HUES48 (cell line): ENCODE results near the gene KANK2.
"Not testable (repeated sequence)": the region's sequence is repeated elsewhere in the genome, so short reads cannot be mapped to it uniquely, and the experiment has no call there.

ENCODE experiments used
- H3K27ac ChIP-seq: one replicate; pipeline ENCODE4 v1.7.0; 2013; ENCODE audit warnings: low read depth, low read length, inconsistent platforms
- H3K27me3 ChIP-seq: 2 replicates; pipeline ENCODE4 v1.6.1; 2013; ENCODE audit warnings: mild to moderate bottlenecking, low read length; ENCODE audit not compliant: control insufficient read depth, insufficient read depth
- H3K36me3 ChIP-seq: 2 replicates; pipeline ENCODE4 v1.6.1; 2013; ENCODE audit warnings: low read length; ENCODE audit not compliant: control insufficient read depth, insufficient read depth
- H3K4me1 ChIP-seq: 2 replicates; pipeline ENCODE4 v1.6.1; 2013; ENCODE audit warnings: mild to moderate bottlenecking, low read length; ENCODE audit not compliant: control insufficient read depth, insufficient read depth
- H3K4me3 ChIP-seq: 2 replicates; pipeline ENCODE4 v1.5.1; 2013; ENCODE audit warnings: mild to moderate bottlenecking, low read depth, low read length
- H3K9ac ChIP-seq: 2 replicates; pipeline ENCODE4 v1.6.1; 2013; ENCODE audit warnings: mild to moderate bottlenecking, low read depth, low read length, moderate library complexity
- H3K9me3 ChIP-seq: 2 replicates; pipeline ENCODE4 v1.6.1; 2013; ENCODE audit warnings: low read length; ENCODE audit not compliant: control insufficient read depth, insufficient read depth

The KANK2 gene

DNA sequence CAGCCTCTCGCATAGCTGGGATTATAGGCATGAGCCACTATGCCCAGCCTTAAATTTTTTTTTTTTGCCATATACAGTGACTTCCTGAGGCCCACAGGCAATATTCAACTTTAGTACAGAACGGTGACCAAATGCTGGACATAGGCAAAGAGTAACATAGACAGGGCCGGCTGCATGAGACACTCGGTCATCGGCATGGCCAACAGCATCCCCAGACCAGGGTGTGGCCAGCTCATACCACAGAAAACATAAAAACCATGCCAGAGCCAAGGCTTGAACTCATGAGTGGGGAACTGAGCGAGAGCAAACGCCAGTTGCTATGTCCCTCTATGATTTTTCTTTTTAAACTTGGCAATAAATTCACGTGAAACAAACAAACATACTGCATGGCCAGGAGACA is 17.0 kb downstream of the KANK2 start:
- Histone ChIP-seq H3K4me3 (no peak overlapping the region), H3K9ac (no peak overlapping the region), H3K27me3 (no peaks in the 10 kb centered on the region), H3K36me3 (peaks cover 24% of the 10 kb centered on the region), H3K4me1 (no peaks in the 10 kb centered on the region), H3K9me3 (no peaks in the 10 kb centered on the region), H3K27ac (no peak overlapping the region)

GRCh38 chr19:11179716-11180297 is 17.5 kb downstream of the KANK2 start:
- no peaks in the 10 kb centered on the region for H3K9me3 ChIP-seq
- H3K4me1 ChIP-seq, result no peaks in the 10 kb centered on the region
- H3K27ac ChIP-seq, result no peak overlapping the region
- H3K27me3 ChIP-seq, result no peaks in the 10 kb centered on the region
- no peak overlapping the region for H3K4me3 ChIP-seq
- H3K36me3 ChIP-seq, result peaks cover 25% of the 10 kb centered on the region
- no peak overlapping the region for H3K9ac ChIP-seq

- H3K27ac ChIP-seq, H3K27me3 ChIP-seq, H3K9ac ChIP-seq, H3K4me3 ChIP-seq, H3K4me1 ChIP-seq, H3K9me3 ChIP-seq: not testable (repeated sequence)
- peaks cover 32% of the 10 kb centered on the region for H3K36me3 ChIP-seq
These were observed 18.2 kb downstream of the KANK2 start for GRCh38 chr19:11179145-11179465.

- H3K36me3 ChIP-seq, result peaks cover 47% of the 10 kb centered on the region
- H3K9ac ChIP-seq, result no peak overlapping the region
- H3K9me3 ChIP-seq, result no peaks in the 10 kb centered on the region
- no peaks in the 10 kb centered on the region for H3K27me3 ChIP-seq
- H3K4me1 ChIP-seq, result no peaks in the 10 kb centered on the region
- no peak overlapping the region for H3K4me3 ChIP-seq
- no peak overlapping the region for H3K27ac ChIP-seq
These were observed 19.8 kb downstream of the KANK2 start for GRCh38 chr19:11177592-11177991.

- Histone ChIP-seq H3K27ac (no peak overlapping the region), H3K9me3 (no peaks in the 10 kb centered on the region), H3K9ac (no peak overlapping the region), H3K4me1 (no peaks in the 10 kb centered on the region), H3K36me3 (peaks cover 51% of the 10 kb centered on the region), H3K4me3 (no peak overlapping the region), H3K27me3 (no peaks in the 10 kb centered on the region)
These were observed 20.7 kb downstream of the KANK2 start for GRCh38 chr19:11176466-11177193.

- Histone ChIP-seq H3K27ac (no peak overlapping the region), H3K4me3 (no peak overlapping the region), H3K36me3 (peaks cover 51% of the 10 kb centered on the region), H3K4me1 (no peaks in the 10 kb centered on the region), H3K27me3 (no peaks in the 10 kb centered on the region), H3K9ac (no peak overlapping the region), H3K9me3 (no peaks in the 10 kb centered on the region)
These were observed 21.4 kb downstream of the KANK2 start for GRCh38 chr19:11175920-11176319.

GRCh38 chr19:11174336-11174735 is 23.0 kb downstream of the KANK2 start:
- H3K9ac ChIP-seq, result no peak overlapping the region
- peaks cover 63% of the 10 kb centered on the region for H3K36me3 ChIP-seq
- H3K4me3 ChIP-seq, result no peak overlapping the region
- no peak overlapping the region for H3K27ac ChIP-seq
- H3K4me1 ChIP-seq, result no peaks in the 10 kb centered on the region
- no peaks in the 10 kb centered on the region for H3K9me3 ChIP-seq
- H3K27me3 ChIP-seq, result no peaks in the 10 kb centered on the region

GRCh38 chr19:11173516-11174155 is 23.7 kb downstream of the KANK2 start:
- Histone ChIP-seq H3K27me3 (no peaks in the 10 kb centered on the region), H3K36me3 (peaks cover 67% of the 10 kb centered on the region), H3K4me1 (no peaks in the 10 kb centered on the region), H3K27ac (no peak overlapping the region), H3K9ac (no peak overlapping the region), H3K9me3 (no peaks in the 10 kb centered on the region), H3K4me3 (no peak overlapping the region)

- Histone ChIP-seq H3K4me3 (no peak overlapping the region), H3K9me3 (no peaks in the 10 kb centered on the region), H3K27ac (no peak overlapping the region), H3K27me3 (no peaks in the 10 kb centered on the region), H3K36me3 (peaks cover 70% of the 10 kb centered on the region), H3K4me1 (no peaks in the 10 kb centered on the region), H3K9ac (no peak overlapping the region)
These were observed 24.8 kb downstream of the KANK2 start for GRCh38 chr19:11172576-11172975.

GRCh38 chr19:11171144-11171543 is 26.2 kb downstream of the KANK2 start:
- no peak overlapping the region for H3K27ac ChIP-seq
- H3K9ac ChIP-seq, result no peak overlapping the region
- no peak overlapping the region for H3K4me3 ChIP-seq
- no peaks in the 10 kb centered on the region for H3K4me1 ChIP-seq
- no peaks in the 10 kb centered on the region for H3K27me3 ChIP-seq
- peaks cover 67% of the 10 kb centered on the region for H3K36me3 ChIP-seq
- H3K9me3 ChIP-seq, result no peaks in the 10 kb centered on the region

DNA sequence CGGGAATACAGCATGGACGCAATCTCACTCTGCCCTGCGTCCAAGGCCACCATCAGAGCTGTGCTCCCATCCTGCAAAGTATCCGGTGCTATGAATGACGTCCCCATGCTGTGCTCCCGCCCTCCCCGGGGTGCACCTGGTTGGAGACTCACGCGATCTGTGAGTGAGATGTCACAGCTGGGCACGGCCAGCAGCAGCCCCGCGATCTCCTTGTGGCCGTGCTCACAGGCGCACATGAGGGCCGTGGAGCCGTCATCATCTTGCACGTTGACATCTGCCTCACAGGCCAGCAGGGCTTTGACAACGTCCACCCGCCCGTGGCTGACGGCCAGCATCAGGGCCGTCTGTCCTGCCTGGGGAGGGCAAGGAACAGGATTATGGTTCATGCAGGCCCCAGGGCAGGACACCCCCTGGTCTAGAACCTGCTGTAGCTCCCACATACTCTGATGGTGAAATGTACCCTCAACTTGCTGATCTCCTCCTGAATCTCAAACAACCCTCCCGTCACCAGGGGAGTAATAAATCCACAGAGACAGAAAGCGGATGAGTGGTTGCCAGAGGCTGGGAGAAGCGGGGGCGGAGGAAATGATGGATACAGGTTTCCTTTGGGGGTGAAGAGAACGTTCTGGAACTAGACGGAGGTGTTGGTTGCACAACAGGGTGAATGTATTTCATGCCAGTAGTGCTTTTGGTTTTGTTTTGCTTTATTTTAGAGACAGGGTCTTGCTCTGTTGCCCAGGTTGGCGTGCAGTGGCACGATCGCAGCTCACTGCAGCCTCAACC is 27.3 kb downstream of the KANK2 start:
- no peak overlapping the region for H3K4me3 ChIP-seq
- peaks cover 70% of the 10 kb centered on the region for H3K36me3 ChIP-seq
- no peaks in the 10 kb centered on the region for H3K9me3 ChIP-seq
- H3K9ac ChIP-seq, result no peak overlapping the region
- no peaks in the 10 kb centered on the region for H3K27me3 ChIP-seq
- H3K4me1 ChIP-seq, result no peaks in the 10 kb centered on the region
- H3K27ac ChIP-seq, result no peak overlapping the region
